B cell (primary cell): Measurements from ENCODE around the gene GGT5. TPM values are rescaled to one million over a fixed set of nuclear protein-coding genes. Genes with fewer than 3 reads are reported as not detected.
A peak's percentile ranks its signal among the peaks of the same experiment; 100 is the strongest.

Experiments
- ATAC-seq: fragments of 200-7000 bp; cut with Tn5 transposase; one replicate; pipeline ENCODE4 v1.10.0; 2021; ENCODE audit warnings: low read depth, mild to moderate bottlenecking, moderate number of reproducible peaks, moderate library complexity
- CTCF ChIA-PET: fragments of 350-600 bp; sonication (Branson Sonifier 250); formaldehyde crosslinking; loops from one replicate; lab custom pipeline; 2021; ENCODE audit warnings: antibody characterized with exemption, inconsistent platforms; lab: Charles Lee
- POLR2A ChIA-PET: fragments of 350-600 bp; sonication (Branson Sonifier 250); formaldehyde crosslinking; loops from one replicate; lab custom pipeline; 2021; ENCODE audit warnings: antibody characterized with exemption; lab: Charles Lee
- DNase-seq: peaks from one replicate; pipeline ENCODE4 v3.0.0; 2013
- H2AFZ ChIP-seq: 2 replicates; pipeline ENCODE4 v1.6.1; 2012; ENCODE audit warnings: mild to moderate bottlenecking, low read depth, low read length; ENCODE audit not compliant: insufficient read depth, poor library complexity, severe bottlenecking
- H3K27ac ChIP-seq, 2 donors: 1 replicate in 1 of 2; 2 replicates in 1 of 2; pipeline ENCODE4 v1.5.1; 2012 to 2013; ENCODE audit warnings: low read length in 2 of 2, mild to moderate bottlenecking in 2 of 2, moderate library complexity in 1 of 2
- H3K27me3 ChIP-seq, 4 experiments: fragments of 200-600 bp in 1 of 4; sonication (generic) in 1 of 4; replicated peaks in 1 of 4; 1 replicate in 2 of 4; 2 replicates in 2 of 4; pipeline versions ENCODE4 v1.6.1 to v1.7.0; 2013 to 2016; ENCODE audit warnings: low read length in 3 of 4, mild to moderate bottlenecking in 2 of 4, mixed read lengths in 1 of 4, moderate library complexity in 1 of 4; ENCODE audit not compliant: insufficient read depth in 4 of 4, control insufficient read depth in 3 of 4; ENCODE audit errors: control extremely low read depth in 1 of 4
- H3K36me3 ChIP-seq, 2 experiments: replicated peaks in 1 of 2; 1 replicate in 1 of 2; 2 replicates in 1 of 2; pipeline versions ENCODE4 v1.6.1 to v1.7.1; 2013; ENCODE audit warnings: low read length in 1 of 2; ENCODE audit not compliant: insufficient read depth in 2 of 2, control insufficient read depth in 1 of 2; ENCODE audit errors: control extremely low read depth in 1 of 2, extremely low read depth in 1 of 2
- H3K4me1 ChIP-seq, 2 donors: fragments of 200-600 bp in 1 of 2; sonication (generic) in 1 of 2; 1 replicate in 1 of 2; 2 replicates in 1 of 2; pipeline versions ENCODE4 v1.5.1 to v1.6.1; 2013 to 2017; ENCODE audit warnings: low read length in 2 of 2; ENCODE audit not compliant: control insufficient read depth in 2 of 2, insufficient read depth in 2 of 2
- H3K4me2 ChIP-seq: replicated peaks from 2 replicates; pipeline ENCODE3; 2012; ENCODE audit warnings: mild to moderate bottlenecking, low read depth, low read length; ENCODE audit not compliant: poor library complexity, severe bottlenecking
- H3K4me3 ChIP-seq, 5 experiments: fragments of 200-600 bp in 1 of 5; sonication (generic) in 1 of 5; 1 replicate in 3 of 5; 2 replicates in 2 of 5; pipeline versions ENCODE4 v1.5.1 to v1.7.0; 2011 to 2016; ENCODE audit warnings: low read length in 4 of 5, mild to moderate bottlenecking in 4 of 5, low read depth in 2 of 5, control low read depth in 1 of 5, moderate library complexity in 1 of 5; ENCODE audit not compliant: insufficient read depth in 1 of 5; ENCODE audit errors: control extremely low read depth in 1 of 5, extremely low read depth in 1 of 5
- H3K79me2 ChIP-seq: fragments of 200-600 bp; sonication (generic); one replicate; pipeline ENCODE4 v1.6.0; 2016; ENCODE audit warnings: low read length; ENCODE audit not compliant: control insufficient read depth, insufficient read depth
- H3K9ac ChIP-seq: fragments of 200-600 bp; sonication (generic); 2 replicates; pipeline ENCODE4 v1.6.1; 2017; ENCODE audit warnings: mild to moderate bottlenecking, low read length, moderate library complexity
- H3K9me3 ChIP-seq, 3 donors: one replicate each; pipeline versions ENCODE4 v1.6.1 to v1.7.1; 2013; ENCODE audit warnings: low read length in 2 of 3; ENCODE audit not compliant: control insufficient read depth in 2 of 3, insufficient read depth in 1 of 3; ENCODE audit errors: control extremely low read depth in 1 of 3
- H4K20me1 ChIP-seq: 2 replicates; pipeline ENCODE4 v1.6.0; 2012; ENCODE audit warnings: mild to moderate bottlenecking, low read length; ENCODE audit not compliant: insufficient read depth, control insufficient read depth, poor library complexity, severe bottlenecking
- H3K27ac Mint-ChIP-seq: one replicate; pipeline ENCODE4 v1.8.0; 2021; ENCODE audit warnings: mixed read lengths
- H3K27me3 Mint-ChIP-seq: one replicate; pipeline ENCODE4 v1.8.0; 2021; ENCODE audit warnings: mixed read lengths
- H3K4me1 Mint-ChIP-seq: one replicate; pipeline ENCODE4 v1.8.0; 2021; ENCODE audit warnings: mixed read lengths
- H3K4me3 Mint-ChIP-seq: one replicate; pipeline ENCODE4 v1.8.0; 2021; ENCODE audit warnings: mixed read lengths
- H3K9me3 Mint-ChIP-seq: one replicate; pipeline ENCODE4 v1.8.0; 2022; ENCODE audit warnings: mixed read lengths; ENCODE audit not compliant: insufficient read depth
- EZH2 ChIP-seq: IDR thresholded peaks from 2 replicates; pipeline ENCODE4 v1.6.1; 2012; ENCODE audit warnings: borderline replicate concordance, low read depth, mild to moderate bottlenecking, moderate library complexity, low read length; ENCODE audit not compliant: insufficient read depth, poor library complexity, severe bottlenecking
- WGBS: methylation state at CpG from one replicate; pipeline ENCODE4 v1.1.5; 2013; ENCODE audit warnings: missing lambda C conversion rate; ENCODE audit not compliant: insufficient coverage; 5-methylcytosine and 5-hydroxymethylcytosine counted together
- intact Hi-C: fragments of 100-400 bp; cut with micrococcal nuclease; formaldehyde crosslinking; loops from one replicate; pipeline ENCODE4 v1.10.0; 2022
- polyA plus RNA-seq: library from polyadenylated mRNA; depleted of rRNA; stranded (reverse); fragments of >200 nt; gene quantifications from 2 replicates; pipeline ENCODE4 v1.2.3, GENCODE V29; 2012
- total RNA-seq, 2 donors: library from RNA; stranded (reverse); fragments of 120-200 nt in 1 of 2; gene quantifications; 1 replicate in 1 of 2; 2 replicates in 1 of 2; pipeline versions ENCODE4 v1.2.3 to v1.2.4, GENCODE V29; 2013 to 2022
- TF ChIP-seq, protein P1 (sequence below): fragments of 200-600 bp; IDR thresholded peaks from one replicate; pipeline ENCODE4 v1.8.0; 2022; ENCODE audit warnings: antibody characterized with exemption, mild to moderate bottlenecking

GGT5 gene
- total and polyA plus RNA-seq, 2 donors (not counting 1 experiment from before 2014, with no cell fraction given) = not detected

DNA sequence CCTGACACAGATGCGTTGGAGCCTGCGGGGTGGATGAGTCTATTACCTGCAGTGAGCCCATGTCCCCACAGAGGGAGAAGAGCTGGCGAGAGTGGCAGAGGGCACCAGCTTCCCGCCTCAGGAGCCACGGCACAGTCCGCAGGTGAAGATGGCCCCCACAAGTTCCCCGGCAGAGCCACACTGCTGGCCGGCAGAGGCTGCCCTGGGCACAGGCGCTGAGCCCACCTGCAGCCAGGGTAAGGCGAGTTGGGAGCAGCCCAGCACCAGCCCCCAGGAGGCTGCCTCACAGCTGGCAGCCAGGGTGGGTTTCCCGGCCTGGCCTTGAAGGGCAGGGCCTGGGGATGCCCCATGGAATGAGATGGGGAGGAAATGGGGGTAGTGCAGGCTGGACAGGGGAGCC is 68.8 kb downstream of the GGT5 start:
- Histone ChIP-seq H3K36me3 (peaks cover 0 to 65% of the 10 kb centered on the region in 2 experiments), H4K20me1 (peaks cover 12% of the 10 kb centered on the region), H2AFZ (no peak overlapping the region), H3K27ac (no peak overlapping the region), H3K9me3 (no peaks in the 10 kb centered on the region), H3K4me2 (no peak overlapping the region), H3K27me3 (no peaks in the 10 kb centered on the region), H3K4me3 (no peak overlapping the region), H3K9ac (no peak overlapping the region), H3K4me1 (no peaks in the 10 kb centered on the region), H3K79me2 (no peaks in the 10 kb centered on the region)
- Mint-ChIP-seq H3K4me3 (no peak overlapping the region), H3K27ac (no peak overlapping the region), H3K4me1 (no peaks in the 10 kb centered on the region), H3K9me3 (no peaks in the 10 kb centered on the region), H3K27me3 (no peaks in the 10 kb centered on the region)
- intact Hi-C loops = loop anchor here (5.0 kb wide), 2 partner anchors 194 to 314 kb away; partner anchors contain the start of gene GSTT2
- no peak for ATAC-seq
- no peak for TF ChIP-seq EZH2
- TF ChIP-seq, protein P1, sequence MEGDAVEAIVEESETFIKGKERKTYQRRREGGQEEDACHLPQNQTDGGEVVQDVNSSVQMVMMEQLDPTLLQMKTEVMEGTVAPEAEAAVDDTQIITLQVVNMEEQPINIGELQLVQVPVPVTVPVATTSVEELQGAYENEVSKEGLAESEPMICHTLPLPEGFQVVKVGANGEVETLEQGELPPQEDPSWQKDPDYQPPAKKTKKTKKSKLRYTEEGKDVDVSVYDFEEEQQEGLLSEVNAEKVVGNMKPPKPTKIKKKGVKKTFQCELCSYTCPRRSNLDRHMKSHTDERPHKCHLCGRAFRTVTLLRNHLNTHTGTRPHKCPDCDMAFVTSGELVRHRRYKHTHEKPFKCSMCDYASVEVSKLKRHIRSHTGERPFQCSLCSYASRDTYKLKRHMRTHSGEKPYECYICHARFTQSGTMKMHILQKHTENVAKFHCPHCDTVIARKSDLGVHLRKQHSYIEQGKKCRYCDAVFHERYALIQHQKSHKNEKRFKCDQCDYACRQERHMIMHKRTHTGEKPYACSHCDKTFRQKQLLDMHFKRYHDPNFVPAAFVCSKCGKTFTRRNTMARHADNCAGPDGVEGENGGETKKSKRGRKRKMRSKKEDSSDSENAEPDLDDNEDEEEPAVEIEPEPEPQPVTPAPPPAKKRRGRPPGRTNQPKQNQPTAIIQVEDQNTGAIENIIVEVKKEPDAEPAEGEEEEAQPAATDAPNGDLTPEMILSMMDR = no peak
- 94% methylated on average over 11 of the region's 11 CpGs for WGBS
- POLR2A ChIA-PET = interaction anchor here (1.4 kb wide), 1 partner anchor 43 kb away, joined by 4 read pairs; no protein-coding TSS in a partner anchor
- CTCF ChIA-PET = interaction anchor here (1.3 to 5.0 kb wide), 9 partner anchors 14 to 166 kb away, joined by 3 to 84 read pairs (median 8); partner anchors contain the start of gene CABIN1
- no peak for DNase-seq

DNA sequence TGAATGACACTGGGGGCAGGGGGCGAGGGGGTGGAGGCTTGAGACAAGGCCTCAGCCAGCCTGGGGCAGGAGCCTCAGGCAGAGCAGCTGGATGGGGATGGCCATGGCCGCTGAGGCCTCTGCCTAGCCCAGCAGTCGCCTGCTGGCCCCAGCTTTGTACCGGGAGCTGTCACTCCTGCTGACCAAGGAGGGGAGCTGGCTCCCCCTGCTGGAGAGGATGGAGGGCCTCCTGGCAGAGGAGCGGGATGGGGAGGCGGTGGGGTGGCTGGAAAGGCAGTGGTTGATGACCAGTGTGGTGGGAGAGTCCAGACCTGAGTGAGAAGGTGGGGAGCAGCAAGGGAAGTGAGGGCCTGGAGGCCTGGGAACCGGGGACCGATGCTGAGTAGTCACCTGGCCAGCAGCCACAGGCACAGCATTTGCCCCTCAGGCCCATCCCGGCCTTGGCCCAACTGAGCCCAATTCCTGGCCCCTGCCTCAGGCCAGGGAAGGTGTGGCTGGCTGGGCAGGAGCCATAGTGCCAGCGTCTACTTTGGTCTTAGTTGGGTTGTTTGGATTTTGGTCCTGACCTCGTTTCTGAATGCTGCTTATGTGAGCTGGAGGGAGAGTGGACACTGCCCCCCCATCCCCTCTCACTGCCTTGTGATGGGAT is 69.6 kb downstream of the GGT5 start:
- Histone ChIP-seq H3K27me3 (no peaks in the 10 kb centered on the region), H3K36me3 (peaks cover 0 to 69% of the 10 kb centered on the region in 2 experiments), H3K79me2 (no peaks in the 10 kb centered on the region), H3K4me2 (no peak overlapping the region), H3K4me3 (no peak overlapping the region), H3K9me3 (no peaks in the 10 kb centered on the region), H3K27ac (no peak overlapping the region), H3K4me1 (no peaks in the 10 kb centered on the region), H2AFZ (no peak overlapping the region), H3K9ac (no peak overlapping the region), H4K20me1 (peaks cover 12% of the 10 kb centered on the region)
- ChIA-PET CTCF (interaction anchor here (0.6 to 5.0 kb wide), 25 partner anchors 10 to 220 kb away, joined by 3 to 84 read pairs (median 5); partner anchors contain the start of gene CABIN1), POLR2A (interaction anchor here (1.1 to 1.4 kb wide), 2 partner anchors 20 to 42 kb away, joined by 4 to 5 read pairs; no protein-coding TSS in a partner anchor)
- Mint-ChIP-seq H3K27ac (peak overlapping the region; percentile 67), H3K4me1 (no peaks in the 10 kb centered on the region), H3K27me3 (no peaks in the 10 kb centered on the region), H3K4me3 (no peak overlapping the region), H3K9me3 (no peaks in the 10 kb centered on the region)
- ATAC-seq = peak; percentile 73
- intact Hi-C loops = loop anchor here (5.0 kb wide), 2 partner anchors 193 to 313 kb away; partner anchors contain the start of gene GSTT2
- no peak for TF ChIP-seq EZH2
- TF ChIP-seq, protein P1 = peak; percentile 71
- peak; percentile 69 for DNase-seq
- WGBS = 82% methylated on average over 9 of the region's 11 CpGs
